Kidney (tissue), 22 donors: ENCODE results near the gene MFAP5. TPM values are rescaled to one million over a fixed set of nuclear protein-coding genes. Genes with fewer than 3 reads are reported as not detected.
A peak's percentile ranks its signal among the peaks of the same experiment; 100 is the strongest.

Experiments used
- DNase-seq, 5 donors: peaks; one replicate each; pipeline ENCODE4 v3.0.0-alpha.2; 2013 to 2020
- FAIRE-seq: peaks from 2 replicates; lab custom pipeline; 2012; peaks lifted over from hg19 to GRCh38; lab: Jason Lieb, UNC
- H3K27ac ChIP-seq, 2 donors: one replicate each; pipeline ENCODE4 v1.7.0; 2013; ENCODE audit warnings: low read depth in 2 of 2, low read length in 2 of 2, inconsistent platforms in 1 of 2
- H3K27me3 ChIP-seq: one replicate; pipeline ENCODE4 v1.7.1; 2013; ENCODE audit warnings: low read length, inconsistent platforms; ENCODE audit not compliant: control insufficient read depth, insufficient read depth
- H3K36me3 ChIP-seq, 3 donors: one replicate each; pipeline versions ENCODE4 v1.7.0 to v1.7.1; 2013; ENCODE audit warnings: low read length in 3 of 3, control low read depth in 1 of 3, inconsistent platforms in 1 of 3; ENCODE audit not compliant: insufficient read depth in 3 of 3, control insufficient read depth in 2 of 3
- H3K4me1 ChIP-seq, 3 donors: one replicate each; pipeline versions ENCODE4 v1.7.0 to v1.7.1; 2013; ENCODE audit warnings: low read length in 3 of 3, inconsistent platforms in 1 of 3, low read depth in 1 of 3; ENCODE audit not compliant: control insufficient read depth in 2 of 3, insufficient read depth in 2 of 3
- H3K4me3 ChIP-seq, 3 donors: one replicate each; pipeline versions ENCODE4 v1.7.0 to v1.8.1; 2013; ENCODE audit warnings: low read length in 3 of 3, control low read depth in 1 of 3, inconsistent platforms in 1 of 3
- H3K9ac ChIP-seq, 3 donors: one replicate each; pipeline versions ENCODE4 v1.7.0 to v1.7.1; 2013; ENCODE audit warnings: low read length in 3 of 3, control low read depth in 1 of 3, inconsistent platforms in 1 of 3
- H3K9me3 ChIP-seq, 3 donors: one replicate each; pipeline versions ENCODE4 v1.7.0 to v1.7.1; 2013; ENCODE audit warnings: low read length in 3 of 3, control low read depth in 1 of 3, inconsistent platforms in 1 of 3; ENCODE audit not compliant: control insufficient read depth in 2 of 3, insufficient read depth in 1 of 3
- intact Hi-C: fragments of 100-400 bp; cut with DNase I; formaldehyde crosslinking; loops from one replicate; pipeline ENCODE4 v1.11.1; 2022
- long read RNA-seq, 10 donors: library from polyadenylated mRNA in 1 of 10; unstranded in 1 of 10; transcript quantifications; one replicate each; pipeline ENCODE4 v2.0.0 and lab custom pipeline, GENCODE V29; 2021 to 2026
- polyA plus RNA-seq: library from polyadenylated mRNA; stranded (reverse); fragments of 350-450 nt; fragmentation: Illumina TruSeq; extraction: RNeasy Lipid Tissue Mini Kit (QIAGEN cat#74804); gene quantifications from one replicate; pipeline ENCODE4 v1.2.3, GENCODE V29; 2014; ENCODE audit warnings: low read depth, low replicate concordance; ENCODE audit not compliant: insufficient read depth
- total RNA-seq: library from RNA; stranded (reverse); fragmentation: NEBNext Ultra II Directional; extraction: Animal tissue kit (Norgen Biotek cat#: 25700); gene quantifications from one replicate; pipeline ENCODE4 v1.2.1, GENCODE V29; 2021
- TF ChIP-seq, protein P1 (sequence below): IDR thresholded peaks from 3 replicates; pipeline ENCODE4 v1.5.1; 2012; ENCODE audit warnings: mild to moderate bottlenecking, moderate library complexity, borderline replicate concordance; ENCODE audit not compliant: insufficient read depth; ENCODE audit errors: extremely low read depth
- donor health status: control.
- donor health status: control.
- donor health status: control.
- donor health status: control.
- donor health status: control.
- donor health status: DM: yes; HTN: yes; CAD: no.
- donor health status: Normal renal cell carcinoma (clear cell type).

The MFAP5 gene
- total RNA-seq (0.38 TPM), polyA plus RNA-seq (0.52 TPM)
- long read RNA-seq, donor 1, partial matches to known transcripts: 0 of 4 reads
- long read RNA-seq, donor 1, other reads (novel, unspliced or antisense): 0 of 4 reads
- long read RNA-seq, donor 2, partial matches to known transcripts: 0 of 2 reads
- long read RNA-seq, donor 2, other reads (novel, unspliced or antisense): 0 of 2 reads
- long read RNA-seq, donor 3: 0 reads
- long read RNA-seq, donor 4, partial matches to known transcripts: 0 of 1 reads
- long read RNA-seq, donor 4, other reads (novel, unspliced or antisense): 0 of 1 reads
- long read RNA-seq, donor 5: 0 reads
- long read RNA-seq, donor 6, partial matches to known transcripts: 6 of 11 reads
- long read RNA-seq, donor 6, other reads (novel, unspliced or antisense): 0 of 11 reads
- long read RNA-seq, donor 7: 0 reads
- long read RNA-seq, donor 8: 0 reads
- long read RNA-seq, donor 9, partial matches to known transcripts: 0 of 1 reads
- long read RNA-seq, donor 9, other reads (novel, unspliced or antisense): 0 of 1 reads
- long read RNA-seq, donor 10, partial matches to known transcripts: 0 of 1 reads
- long read RNA-seq, donor 10, other reads (novel, unspliced or antisense): 0 of 1 reads

- FAIRE-seq (no peak), DNase-seq (no peak)
- H3K27ac ChIP-seq: no peak within 1 kb of the TSS
- no peaks in the 10 kb centered on the region for H3K4me1 ChIP-seq
- TF ChIP-seq, protein P1, sequence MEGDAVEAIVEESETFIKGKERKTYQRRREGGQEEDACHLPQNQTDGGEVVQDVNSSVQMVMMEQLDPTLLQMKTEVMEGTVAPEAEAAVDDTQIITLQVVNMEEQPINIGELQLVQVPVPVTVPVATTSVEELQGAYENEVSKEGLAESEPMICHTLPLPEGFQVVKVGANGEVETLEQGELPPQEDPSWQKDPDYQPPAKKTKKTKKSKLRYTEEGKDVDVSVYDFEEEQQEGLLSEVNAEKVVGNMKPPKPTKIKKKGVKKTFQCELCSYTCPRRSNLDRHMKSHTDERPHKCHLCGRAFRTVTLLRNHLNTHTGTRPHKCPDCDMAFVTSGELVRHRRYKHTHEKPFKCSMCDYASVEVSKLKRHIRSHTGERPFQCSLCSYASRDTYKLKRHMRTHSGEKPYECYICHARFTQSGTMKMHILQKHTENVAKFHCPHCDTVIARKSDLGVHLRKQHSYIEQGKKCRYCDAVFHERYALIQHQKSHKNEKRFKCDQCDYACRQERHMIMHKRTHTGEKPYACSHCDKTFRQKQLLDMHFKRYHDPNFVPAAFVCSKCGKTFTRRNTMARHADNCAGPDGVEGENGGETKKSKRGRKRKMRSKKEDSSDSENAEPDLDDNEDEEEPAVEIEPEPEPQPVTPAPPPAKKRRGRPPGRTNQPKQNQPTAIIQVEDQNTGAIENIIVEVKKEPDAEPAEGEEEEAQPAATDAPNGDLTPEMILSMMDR: no peak
- no peak within 1 kb of the TSS for H3K9ac ChIP-seq
- no peaks in the 10 kb centered on the region for H3K9me3 ChIP-seq
- no peaks in the 10 kb centered on the region for H3K27me3 ChIP-seq
- no peaks in the 10 kb centered on the region for H3K36me3 ChIP-seq
- H3K4me3 ChIP-seq: no peak within 1 kb of the TSS
- intact Hi-C loops: no loop called here
These were observed at the start of gene MFAP5 for GRCh38 chr12:8662593-8662992. Gene MFAP5, minus strand, starts transcription at chr12:8662826. Its CDS starts 722 bp downstream, at chr12:8662104.

- Histone ChIP-seq H3K27ac (peak overlapping the region; percentile 40 to 54), H3K9me3 (no peaks in the 10 kb centered on the region), H3K4me3 (peak overlapping the region in 2 of 3 donors; percentile 42 to 54), H3K9ac (peak overlapping the region in 1 of 3 donors; percentile 52), H3K36me3 (no peaks in the 10 kb centered on the region), H3K4me1 (peaks cover 0 to 6% (median 4%) of the 10 kb centered on the region in 3 donors), H3K27me3 (no peaks in the 10 kb centered on the region)
- no peak for FAIRE-seq
- intact Hi-C loops: no loop called here
- peak in 1 of 5 donors; percentile 38 for DNase-seq
- TF ChIP-seq, protein P1: no peak
These were observed 46.7 kb upstream of the MFAP5 start for GRCh38 chr12:8709124-8709830.

DNA sequence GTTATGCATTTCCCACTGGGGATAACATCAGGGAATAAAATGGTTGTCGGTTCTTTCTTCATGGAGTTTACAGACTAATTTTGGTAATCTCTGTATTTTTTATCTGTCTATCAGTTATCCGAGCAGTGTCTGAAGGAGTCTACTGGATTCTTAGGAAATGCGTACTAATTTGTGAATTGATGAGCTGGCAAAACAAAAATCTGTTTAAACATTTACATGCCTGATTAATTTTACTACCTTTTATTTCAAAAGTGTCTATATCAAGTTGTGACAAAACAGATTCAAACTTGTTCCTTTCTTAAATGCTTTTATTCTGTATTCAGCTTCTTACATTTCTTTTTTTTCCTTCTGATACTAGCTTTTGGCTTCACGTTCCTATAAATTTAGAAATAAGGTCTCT lies 39.5 kb upstream of the MFAP5 start:
- no peaks in the 10 kb centered on the region for H3K9me3 ChIP-seq
- no peak overlapping the region for H3K27ac ChIP-seq
- TF ChIP-seq, protein P1: no peak
- H3K9ac ChIP-seq: no peak overlapping the region
- intact Hi-C loops: no loop called here
- no peak overlapping the region for H3K4me3 ChIP-seq
- FAIRE-seq (no peak), DNase-seq (no peak)
- H3K36me3 ChIP-seq: no peaks in the 10 kb centered on the region
- peaks cover 0 to 14% (median 10%) of the 10 kb centered on the region in 3 donors for H3K4me1 ChIP-seq
- H3K27me3 ChIP-seq: no peaks in the 10 kb centered on the region
